ENCODE data around the gene TRIM50. TPM values are rescaled to one million over a fixed set of nuclear protein-coding genes. Genes with fewer than 3 reads are reported as not detected.

The TRIM50 gene
- total and polyA plus RNA-seq, 2 of the 4 experiments (the other 2 are of a cell fraction), result not detected

DNA sequence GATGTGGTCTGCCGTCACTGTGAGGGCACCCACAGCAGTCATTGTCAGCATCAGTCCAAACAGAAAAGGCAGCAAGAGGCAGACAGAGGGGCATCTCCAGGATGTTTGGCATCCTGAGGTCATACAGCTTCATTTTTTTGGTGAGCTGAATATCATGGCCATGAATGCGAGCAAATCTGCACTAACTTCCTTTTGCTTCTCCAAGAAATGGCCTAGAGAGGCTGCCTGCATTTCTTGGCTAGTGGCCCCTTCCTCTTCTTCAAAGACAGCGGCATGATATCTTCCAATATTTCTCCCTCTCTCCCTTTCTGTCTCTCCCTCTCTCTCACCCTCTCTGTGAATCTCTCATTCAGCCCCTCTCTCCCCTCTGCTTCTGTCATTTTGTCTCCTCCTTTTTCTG lies 24.9 kb upstream of the TRIM50 start:
- Histone ChIP-seq H3K27me3 (ENCODE audit: control insufficient read depth, insufficient read depth, low read length) (peaks cover 8% of the 10 kb centered on the region), H4K20me1 (ENCODE audit: insufficient read depth, low read length) (no peaks in the 10 kb centered on the region), H3K4ac (ENCODE audit: low read depth, low read length) (no peak overlapping the region), H2AFZ (replicated peaks; ENCODE audit: low read length, poor library complexity) (no peak overlapping the region), H3K79me1 (ENCODE audit: low read depth in 1 of 2, low read length in 2 of 2) (no peaks in the 10 kb centered on the region), H2BK20ac (ENCODE audit: low read depth, low read length) (no peak overlapping the region), H2BK15ac (ENCODE audit: low read depth, low read length) (no peak overlapping the region), H4K5ac (ENCODE audit: low read depth, low read length) (no peak overlapping the region), H3K9me1 (ENCODE audit: insufficient read depth, low read length) (0 out of 2 replicates have a peak, but pooled peaks cover under 1% of the 10 kb centered on the region), H2AK9ac (replicated peaks; ENCODE audit: low read depth, low read length, poor library complexity) (no peak overlapping the region), H3K27ac (ENCODE audit: insufficient read depth, low read length) (no peak overlapping the region), H3K4me3 (ENCODE audit: insufficient read depth, low read depth, low read length) (no peak overlapping the region), H2AK5ac (ENCODE audit: low read depth, low read length) (no peak overlapping the region), H3K14ac (replicated peaks; ENCODE audit: low read depth, low read length) (no peak overlapping the region), H3K4me2 (ENCODE audit: low read depth, low read length) (no peak overlapping the region), H2BK5ac (ENCODE audit: low read depth, low read length, poor library complexity, severe bottlenecking) (no peak overlapping the region), H4K8ac (ENCODE audit: low read depth in 2 of 2, low read length in 2 of 2) (no peak overlapping the region), H3K9ac (ENCODE audit: low read depth, low read length) (no peak overlapping the region), H2BK120ac (ENCODE audit: low read depth, low read length) (no peak overlapping the region), H3K23ac (ENCODE audit: low read depth, low read length) (no peak overlapping the region), H3K4me1 (ENCODE audit: control insufficient read depth, insufficient read depth, low read length) (no peaks in the 10 kb centered on the region; the same call in 1 of the 2 replicates), H3K36me3 (ENCODE audit: control insufficient read depth, insufficient read depth, low read length) (no peaks in the 10 kb centered on the region), H3K56ac (ENCODE audit: extremely low read depth, insufficient read depth, low read length) (no peak overlapping the region), H4K91ac (ENCODE audit: insufficient read depth, low read depth, low read length) (no peak overlapping the region), H3K18ac (ENCODE audit: low read depth, low read length) (no peak overlapping the region), H3K9me3 (ENCODE audit: control insufficient read depth, insufficient read depth, low read length) (peaks cover 9% of the 10 kb centered on the region)
- dilution Hi-C loops (cut with HindIII; ENCODE audit: low sequenced_read_pairs, unreplicated experiment) (no loop called here), intact Hi-C loops (cut with micrococcal nuclease) (loop anchor here (5.0 kb wide), 2 partner anchors 35 to 75 kb away; no protein-coding TSS in a partner anchor), in situ Hi-C loops (cut with MboI; ENCODE audit: low sequenced_read_pairs) (no loop called here)
- no TSS peak for BruUV-seq (replicated peaks)
- DNase-seq (no peak), ATAC-seq (ENCODE audit: low read depth) (no peak)
- POLR2A ChIA-PET (ENCODE audit: unreplicated experiment), result no interaction called here
- TF ChIP-seq, protein P1, sequence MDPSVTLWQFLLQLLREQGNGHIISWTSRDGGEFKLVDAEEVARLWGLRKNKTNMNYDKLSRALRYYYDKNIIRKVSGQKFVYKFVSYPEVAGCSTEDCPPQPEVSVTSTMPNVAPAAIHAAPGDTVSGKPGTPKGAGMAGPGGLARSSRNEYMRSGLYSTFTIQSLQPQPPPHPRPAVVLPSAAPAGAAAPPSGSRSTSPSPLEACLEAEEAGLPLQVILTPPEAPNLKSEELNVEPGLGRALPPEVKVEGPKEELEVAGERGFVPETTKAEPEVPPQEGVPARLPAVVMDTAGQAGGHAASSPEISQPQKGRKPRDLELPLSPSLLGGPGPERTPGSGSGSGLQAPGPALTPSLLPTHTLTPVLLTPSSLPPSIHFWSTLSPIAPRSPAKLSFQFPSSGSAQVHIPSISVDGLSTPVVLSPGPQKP (IDR thresholded peaks at IDR 0.05; ENCODE audit: borderline replicate concordance, low read depth, low read length), result no peak
- TF ChIP-seq RCOR1 (IDR thresholded peaks at IDR 0.05; ENCODE audit: insufficient replicate concordance, low read length) (no peak), MXI1 (IDR thresholded peaks at IDR 0.05; ENCODE audit: borderline replicate concordance, low read depth, low read length) (no peak), SMC3 (IDR thresholded peaks at IDR 0.05; ENCODE audit: low read depth, low read length) (no peak)
- TF ChIP-seq, protein P2, sequence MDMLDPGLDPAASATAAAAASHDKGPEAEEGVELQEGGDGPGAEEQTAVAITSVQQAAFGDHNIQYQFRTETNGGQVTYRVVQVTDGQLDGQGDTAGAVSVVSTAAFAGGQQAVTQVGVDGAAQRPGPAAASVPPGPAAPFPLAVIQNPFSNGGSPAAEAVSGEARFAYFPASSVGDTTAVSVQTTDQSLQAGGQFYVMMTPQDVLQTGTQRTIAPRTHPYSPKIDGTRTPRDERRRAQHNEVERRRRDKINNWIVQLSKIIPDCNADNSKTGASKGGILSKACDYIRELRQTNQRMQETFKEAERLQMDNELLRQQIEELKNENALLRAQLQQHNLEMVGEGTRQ (IDR thresholded peaks at IDR 0.05; ENCODE audit: low read depth, low read length), result no peak
- CTCF ChIA-PET, result interaction anchor here (0.6 kb wide), 1 partner anchor 10 kb away, joined by 3 read pairs; no protein-coding TSS in a partner anchor
- 73% methylated on average over 2 of the region's 3 CpGs; no CpG with 5 or more reads in 1 of the 2 experiments for WGBS, 2 experiments (ENCODE audit: extremely low coverage in 2 of 2, insufficient read length in 1 of 2)
